HS-27A (cell line): ENCODE data around the gene SPATA25.
"Not testable (repeated sequence)": the region's sequence is repeated elsewhere in the genome, so short reads cannot be mapped to it uniquely, and the experiment has no call there.

ENCODE experiments used
- DNase-seq: peaks from one replicate; pipeline ENCODE4 v3.0.0-alpha.2; 2012; ENCODE audit warnings: low read depth, missing footprints

Gene SPATA25

GRCh38 chr20:45887346-45887715, at the start of gene SPATA25:
Gene SPATA25 (minus strand): TSS chr20:45887622. CDS start chr20:45887590, 32 bp downstream.
- no peak for DNase-seq

- no peak for DNase-seq
Observed at GRCh38 chr20:45935416-45936046, 48.1 kb upstream of the SPATA25 start.

- DNase-seq: peak; percentile 98
Observed at GRCh38 chr20:45934586-45935415, 47.4 kb upstream of the SPATA25 start, which contains the start of gene PCIF1. Gene PCIF1 (plus strand): TSS chr20:45934683. CDS start chr20:45939000, 4,317 bp downstream.

GRCh38 chr20:45934046-45934585, 46.7 kb upstream of the SPATA25 start:
- DNase-seq: peak; percentile 26

GRCh38 chr20:45933266-45934045, 46.0 kb upstream of the SPATA25 start:
- DNase-seq: peak; percentile 43

GRCh38 chr20:45931680-45932079, 44.3 kb upstream of the SPATA25 start:
- DNase-seq: not testable (repeated sequence)

GRCh38 chr20:45927071-45927878, 39.9 kb upstream of the SPATA25 start:
- DNase-seq: no peak

GRCh38 chr20:45926731-45927070, 39.3 kb upstream of the SPATA25 start:
- no peak for DNase-seq

GRCh38 chr20:45925821-45926506, 38.5 kb upstream of the SPATA25 start:
- DNase-seq: no peak

- no peak for DNase-seq
Observed at GRCh38 chr20:45924391-45925261, 37.2 kb upstream of the SPATA25 start.

GRCh38 chr20:45921337-45922189, 34.1 kb upstream of the SPATA25 start:
- DNase-seq: no peak

- no peak for DNase-seq
Observed at GRCh38 chr20:45920462-45921336, 33.3 kb upstream of the SPATA25 start.

GRCh38 chr20:45919542-45920399, 32.3 kb upstream of the SPATA25 start:
- no peak for DNase-seq

GRCh38 chr20:45918779-45919537, 31.5 kb upstream of the SPATA25 start:
- no peak for DNase-seq

- no peak for DNase-seq
Observed at GRCh38 chr20:45918182-45918737, 30.8 kb upstream of the SPATA25 start.

- no peak for DNase-seq
Observed at GRCh38 chr20:45917790-45918141, 30.3 kb upstream of the SPATA25 start.
